GM19455 (cell line): ENCODE data around the gene SLC25A21.
"Not testable (repeated sequence)": the region's sequence is repeated elsewhere in the genome, so short reads cannot be mapped to it uniquely, and the experiment has no call there.

ENCODE experiments used
- ATAC-seq: cut with Tn5 transposase; IDR thresholded peaks from one replicate; pipeline ENCODE4 v1.9.1; 2021; ENCODE audit not compliant: unreplicated experiment

Gene SLC25A21

DNA sequence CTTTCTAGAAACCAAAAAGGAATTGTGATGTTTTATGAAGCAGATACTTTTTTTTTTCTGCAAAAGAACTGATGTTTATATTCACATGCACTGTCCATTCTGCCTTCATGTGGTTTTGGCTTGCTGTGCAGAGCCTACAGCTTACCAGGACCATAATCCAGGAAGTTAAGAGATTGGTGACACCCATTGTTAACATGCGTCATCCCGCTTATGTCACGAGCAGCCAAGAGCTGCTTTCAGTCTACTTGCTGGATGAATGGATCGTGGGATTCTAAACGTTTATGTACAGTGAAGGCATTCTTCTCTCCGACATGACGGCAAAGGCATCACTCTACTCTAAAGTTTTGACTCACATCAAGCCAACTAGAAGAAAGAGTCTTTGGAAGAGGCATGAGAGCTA is 434.1 kb downstream of the SLC25A21 start:
- ATAC-seq = no peak

DNA sequence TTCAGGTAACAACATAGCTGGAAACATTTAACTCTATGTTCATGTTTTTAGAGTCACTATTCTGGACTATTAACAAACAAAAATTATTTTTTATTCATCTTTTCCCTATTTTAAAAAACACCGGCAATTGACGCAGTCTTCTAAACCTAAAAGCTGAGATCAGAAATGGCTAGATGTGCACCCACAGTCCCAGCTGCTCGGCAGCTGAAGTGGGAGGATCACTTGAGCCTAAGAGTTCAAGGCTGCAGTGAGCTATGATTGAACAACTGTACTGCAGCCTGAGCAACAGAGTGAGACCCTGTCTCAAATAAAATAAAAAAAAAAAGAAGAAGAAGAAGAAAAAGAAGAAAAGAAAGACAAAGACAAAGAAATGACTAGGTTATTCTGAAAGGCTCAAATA is 446.3 kb downstream of the SLC25A21 start:
- ATAC-seq = no peak

- ATAC-seq = no peak
Observed at GRCh38 chr14:36724162-36724561, 448.2 kb downstream of the SLC25A21 start.

DNA sequence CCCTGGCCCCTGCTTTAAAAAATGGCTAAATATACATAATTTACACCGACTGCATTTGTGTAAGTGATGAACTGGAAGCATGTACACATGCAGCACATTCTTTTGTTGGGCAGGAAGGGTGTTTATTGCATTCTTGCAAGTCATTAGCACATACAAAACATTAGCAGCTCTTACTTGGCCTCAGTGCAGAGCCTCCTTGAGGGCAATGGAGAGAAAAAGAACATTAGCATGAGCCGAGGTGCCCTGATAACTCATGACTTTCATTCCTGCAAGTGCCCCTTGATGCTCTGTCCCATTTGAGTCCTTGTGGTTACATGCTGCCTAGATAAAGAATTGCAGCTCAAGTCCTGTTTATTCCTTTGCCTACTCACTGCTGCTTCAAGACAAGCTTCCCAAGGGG is 448.9 kb downstream of the SLC25A21 start:
- no peak for ATAC-seq

DNA sequence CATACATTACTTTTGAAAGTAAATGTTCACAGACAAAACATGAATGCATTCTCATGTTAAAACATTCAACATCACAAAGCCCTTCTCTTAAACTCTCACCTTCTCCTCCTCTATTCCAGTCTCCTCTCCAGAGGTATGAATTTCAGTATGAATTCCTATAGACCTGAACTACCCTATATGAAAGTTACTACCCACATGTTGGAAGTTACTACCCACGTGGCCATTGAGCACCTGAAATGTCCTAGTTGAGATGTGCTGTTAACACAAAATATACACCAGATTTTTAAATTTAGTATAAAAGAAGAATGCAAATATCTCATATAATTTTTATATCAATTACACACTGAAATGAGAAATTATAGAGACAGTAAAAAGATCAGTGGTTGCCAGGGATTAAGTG is 450.5 kb downstream of the SLC25A21 start:
- ATAC-seq = no peak

GRCh38 chr14:36720657-36721056 is 451.7 kb downstream of the SLC25A21 start:
- ATAC-seq = no peak

DNA sequence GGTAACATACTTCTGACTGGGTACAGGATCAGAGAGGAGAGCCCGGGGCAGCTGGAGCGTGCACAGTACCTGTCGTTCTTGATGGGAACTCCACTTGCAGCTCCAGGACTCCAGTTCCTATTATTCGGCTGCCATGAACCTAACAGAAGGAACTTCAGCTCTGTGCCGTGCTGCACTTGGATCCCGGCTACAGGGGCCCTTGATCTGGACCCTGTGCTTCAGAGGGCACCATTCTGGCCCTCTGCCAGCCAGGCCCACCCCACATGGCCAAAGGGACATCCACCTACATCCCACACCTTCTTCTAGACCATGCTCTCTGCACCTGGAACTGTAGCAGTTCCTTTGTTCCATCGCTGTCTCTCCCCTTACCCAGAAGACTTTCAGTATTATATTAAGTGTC is 452.6 kb downstream of the SLC25A21 start:
- ATAC-seq = no peak

DNA sequence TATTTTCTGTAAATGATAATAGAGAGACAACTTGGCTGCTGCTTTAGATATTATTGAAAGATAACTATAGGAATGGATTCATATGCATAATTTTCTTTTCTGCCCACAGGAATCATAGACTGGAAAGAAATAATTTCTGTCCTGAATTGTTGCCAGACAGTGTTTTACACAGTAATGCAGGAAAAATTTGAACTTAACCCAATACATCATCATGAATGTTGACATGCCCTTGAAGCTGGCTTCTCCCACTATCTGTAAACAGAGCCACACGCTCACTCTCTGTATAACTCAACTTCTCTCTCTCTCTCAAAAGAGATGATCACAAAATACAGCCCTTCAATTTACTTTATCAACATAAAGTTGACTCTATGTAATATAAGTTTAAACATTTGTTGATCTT is 454.2 kb downstream of the SLC25A21 start:
- ATAC-seq = no peak

DNA sequence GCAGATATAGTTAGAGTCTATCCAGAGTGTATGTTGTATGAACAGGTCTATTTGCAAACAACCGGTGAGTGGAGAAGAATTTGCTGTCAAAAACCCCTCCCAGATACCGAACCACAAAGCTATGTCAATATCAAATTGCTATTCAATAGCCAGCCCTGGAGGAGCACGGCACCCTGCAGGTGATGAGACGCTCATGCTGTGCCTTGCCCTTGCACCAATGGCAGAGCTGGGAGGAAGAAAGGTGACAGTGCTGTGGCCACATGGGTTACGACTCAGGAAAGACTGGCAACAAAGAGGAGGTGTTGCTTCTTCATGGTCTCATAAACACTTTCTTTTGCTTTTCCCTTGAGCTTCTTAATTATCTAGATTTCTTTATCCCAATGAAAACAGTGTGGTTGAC is 455.0 kb downstream of the SLC25A21 start:
- no peak for ATAC-seq

- no peak for ATAC-seq
Observed at GRCh38 chr14:36716614-36717184, 455.7 kb downstream of the SLC25A21 start.

- no peak for ATAC-seq
Observed at GRCh38 chr14:36713960-36714703, 458.3 kb downstream of the SLC25A21 start.

DNA sequence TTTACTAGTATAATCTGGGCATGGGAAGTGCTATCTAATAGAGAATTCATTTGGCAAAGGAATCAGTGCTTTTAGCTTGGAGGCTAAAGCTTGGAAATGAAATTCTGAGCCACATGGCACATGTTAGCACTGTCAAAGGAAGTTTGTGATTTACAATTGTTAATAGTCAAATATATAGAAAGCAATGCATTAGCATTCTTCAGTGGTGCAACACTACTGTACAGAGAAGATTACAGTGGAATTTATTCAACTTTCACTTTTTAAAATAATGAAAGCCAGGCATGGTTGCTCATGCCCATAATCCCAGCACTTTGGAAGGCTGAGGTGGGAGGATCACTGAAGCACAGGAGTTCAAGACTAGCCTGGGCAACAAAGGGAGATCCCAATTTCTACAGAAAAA is 464.8 kb downstream of the SLC25A21 start:
- no peak for ATAC-seq

GRCh38 chr14:36702474-36702873 is 469.9 kb downstream of the SLC25A21 start:
- ATAC-seq = no peak

- ATAC-seq = no peak
Observed at GRCh38 chr14:36701132-36701531, 471.3 kb downstream of the SLC25A21 start.

GRCh38 chr14:36700651-36701050 is 471.8 kb downstream of the SLC25A21 start:
- no peak for ATAC-seq

DNA sequence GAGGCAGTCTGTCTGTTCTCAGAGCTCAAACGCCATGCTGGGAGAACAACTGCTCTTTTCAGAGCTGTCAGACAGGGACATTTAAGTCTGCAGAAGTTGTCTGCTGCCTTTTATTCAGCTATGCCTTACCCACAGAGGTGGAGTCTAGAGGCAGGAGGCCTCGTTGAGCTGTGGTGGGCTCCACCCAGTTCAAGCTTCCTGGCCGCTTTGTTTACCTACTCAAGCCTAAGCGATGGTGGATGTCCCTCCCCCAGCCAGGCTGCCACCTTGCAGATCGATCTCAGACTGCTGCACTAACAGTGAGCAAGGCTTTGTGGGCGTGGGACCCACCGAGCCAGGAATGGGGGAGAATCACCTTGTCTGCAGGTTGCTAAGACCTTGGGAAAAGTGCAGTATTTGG is 473.0 kb downstream of the SLC25A21 start:
- not testable (repeated sequence) for ATAC-seq

DNA sequence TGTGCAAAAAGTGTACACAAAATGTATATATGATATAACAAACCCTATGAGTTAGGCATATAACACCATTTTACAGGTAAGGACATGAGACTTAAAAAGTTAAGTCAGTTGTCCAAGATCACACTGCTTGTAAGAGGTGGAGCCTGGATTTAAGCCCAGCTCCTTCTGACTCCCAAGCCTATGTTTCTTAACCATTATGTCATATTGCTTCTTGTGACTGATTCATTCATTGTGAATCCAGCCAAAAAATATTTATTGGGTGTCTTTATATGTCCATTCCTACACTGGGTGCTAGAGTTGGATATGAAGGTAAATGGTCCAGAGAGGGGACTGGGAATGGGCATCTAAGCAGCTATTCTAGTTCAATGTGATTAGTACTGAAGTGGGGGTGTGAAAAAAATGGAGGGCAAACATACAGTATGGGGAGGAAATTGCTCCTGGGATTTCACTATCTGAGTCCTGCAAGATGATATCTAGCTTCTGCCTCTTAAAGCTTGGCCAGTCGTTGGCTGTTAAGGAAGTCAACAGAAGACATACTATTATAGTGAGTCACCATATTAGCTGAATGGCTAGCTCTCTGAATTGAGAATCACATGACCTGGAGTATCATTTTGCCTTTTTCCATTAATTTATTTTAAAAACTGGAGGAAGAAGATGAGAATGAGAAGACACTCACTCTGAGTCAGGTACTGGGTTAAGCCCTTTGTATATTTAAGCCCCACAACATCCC is 481.9 kb downstream of the SLC25A21 start:
- no peak for ATAC-seq

DNA sequence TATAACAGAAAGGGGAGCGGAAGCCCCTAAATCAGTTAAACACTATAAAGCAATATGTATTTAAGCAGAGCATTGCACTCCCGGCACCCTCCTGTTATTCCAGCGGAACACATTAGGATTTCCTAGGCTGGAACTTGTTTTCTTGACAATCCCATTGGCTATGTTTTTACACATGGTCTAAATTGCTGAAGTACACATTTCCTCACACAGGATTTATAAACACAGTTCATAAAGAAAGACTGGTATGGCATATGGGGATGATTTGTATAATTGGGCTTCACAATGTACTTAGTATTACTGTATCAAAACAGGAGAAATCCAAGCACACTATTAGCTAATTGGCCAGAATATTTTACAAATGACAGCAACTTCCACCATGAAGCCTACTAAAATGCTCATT is 487.5 kb downstream of the SLC25A21 start:
- ATAC-seq = no peak

DNA sequence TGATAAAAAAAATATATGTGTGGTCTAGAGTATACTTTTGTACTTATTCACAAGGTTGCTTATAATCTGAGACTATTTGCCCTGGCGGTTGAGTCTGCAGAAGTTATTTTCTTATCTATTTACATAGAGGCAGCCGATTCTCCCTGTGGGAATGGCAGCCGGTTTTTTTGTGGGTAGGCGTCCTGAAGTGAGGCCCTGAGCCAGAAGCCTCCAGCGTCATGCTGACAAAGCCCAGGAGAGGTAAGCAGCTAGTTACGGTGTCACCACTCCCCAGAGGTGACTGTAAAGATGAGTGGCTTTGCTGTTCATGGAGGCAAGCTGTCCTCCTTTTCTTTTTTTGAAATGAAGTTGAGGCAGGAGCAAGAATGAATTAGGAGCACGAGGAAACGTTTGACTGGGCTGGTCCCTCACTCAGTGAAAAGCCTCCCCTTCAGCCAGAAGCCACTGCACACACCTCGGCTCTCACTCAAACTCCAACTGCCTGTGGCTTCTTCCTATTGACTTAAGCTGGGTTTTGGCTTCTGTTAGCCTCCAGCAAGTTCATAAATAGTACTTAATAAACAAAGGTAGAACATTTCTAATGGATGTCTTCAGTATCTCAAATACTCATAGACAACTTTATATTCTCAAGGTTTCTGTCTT is 489.2 kb downstream of the SLC25A21 start:
- no peak for ATAC-seq

DNA sequence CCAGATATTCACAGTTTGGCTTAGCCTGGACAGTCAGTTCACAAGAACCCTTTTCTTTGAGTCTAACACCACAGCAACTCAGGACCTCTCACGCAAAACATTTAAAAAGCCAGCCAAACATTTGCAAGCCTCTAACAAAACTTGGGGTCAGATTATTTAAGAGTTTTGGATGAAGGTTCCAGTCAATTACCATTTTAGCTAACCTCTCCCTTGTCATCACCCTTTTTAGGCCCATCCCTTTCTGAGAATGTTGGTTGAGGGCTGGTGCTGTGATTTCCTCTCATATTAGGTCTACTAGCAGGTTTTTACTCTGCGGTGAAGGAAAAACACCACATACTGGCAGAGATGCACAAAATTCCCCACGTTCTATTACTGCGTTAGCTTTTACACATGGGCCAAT is 490.1 kb downstream of the SLC25A21 start:
- ATAC-seq = no peak

DNA sequence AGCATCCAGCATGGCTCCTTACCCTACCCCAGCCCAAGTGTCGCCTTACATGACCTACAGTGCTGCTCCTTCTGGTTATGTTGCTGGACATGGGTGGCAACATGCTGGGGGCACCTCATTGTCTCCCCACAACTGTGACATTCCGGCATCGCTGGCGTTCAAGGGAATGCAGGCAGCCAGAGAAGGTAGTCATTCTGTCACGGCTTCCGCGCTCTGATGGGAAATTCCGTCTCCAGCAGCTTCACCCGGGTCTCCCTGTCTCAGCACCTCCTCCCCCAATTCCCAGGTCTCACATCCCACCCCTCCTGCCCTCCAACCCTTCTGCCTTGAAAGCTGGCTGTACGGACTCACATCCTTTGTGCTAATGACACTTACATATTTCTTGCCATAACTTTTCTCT is 496.2 kb downstream of the SLC25A21 start:
- ATAC-seq = no peak

GRCh38 chr14:36675581-36675980 is 496.8 kb downstream of the SLC25A21 start:
- ATAC-seq = no peak
